Right atrium auricular region (tissue), 2 donors: ENCODE data around the gene TRHDE. TPM values are rescaled to one million over a fixed set of nuclear protein-coding genes. Genes with fewer than 3 reads are reported as not detected.

Source experiments
- DNase-seq: peaks from one replicate; pipeline ENCODE4 v3.0.0-alpha.2; 2019; ENCODE audit warnings: low spot score
- H3K27ac ChIP-seq, 2 donors: fragments of 200-600 bp; sonication (generic); 1 replicate in 1 of 2; 2 replicates in 1 of 2; pipeline ENCODE4 v1.5.1; 2016 to 2019
- H3K27me3 ChIP-seq, 2 donors: fragments of 200-600 bp; sonication (generic); one replicate each; pipeline versions ENCODE4 v1.5.1 to v1.6.0; 2017 to 2019
- H3K36me3 ChIP-seq: fragments of 200-600 bp; sonication (generic); one replicate; pipeline ENCODE4 v1.5.1; 2016
- H3K4me1 ChIP-seq, 2 donors: fragments of 200-600 bp; sonication (generic); one replicate each; pipeline versions ENCODE4 v1.5.1 to v1.6.0; 2017 to 2019
- H3K4me3 ChIP-seq, 2 donors: fragments of 200-600 bp; sonication (generic); 1 replicate in 1 of 2; 2 replicates in 1 of 2; pipeline ENCODE4 v1.5.1; 2017 to 2019; ENCODE audit warnings: mild to moderate bottlenecking in 1 of 2, moderate library complexity in 1 of 2
- H3K9me3 ChIP-seq, 2 donors: fragments of 200-600 bp; sonication (generic); one replicate each; pipeline ENCODE4 v1.5.1; 2019
- CTCF ChIP-seq, 2 donors: fragments of 200-600 bp; sonication (generic); IDR thresholded peaks; one replicate each; pipeline ENCODE4 v1.5.1; 2019; ENCODE audit warnings: antibody characterized with exemption in 2 of 2
- total RNA-seq, 2 donors: library from RNA; depleted of rRNA; stranded (reverse); fragments of >200 nt; gene quantifications; one replicate each; pipeline ENCODE4 v1.1.0, GENCODE V29; 2016

TRHDE gene
- total RNA-seq, 2 donors from 2014 or later: 0.37 to 3.4 TPM

GRCh38 chr12:72442217-72442616, 170.0 kb downstream of the TRHDE start:
- TF ChIP-seq CTCF (IDR thresholded peaks at IDR 0.05): no peak

GRCh38 chr12:72444125-72444524, 172.0 kb downstream of the TRHDE start:
- peaks cover 0 to under 1% of the 10 kb centered on the region in 2 donors for H3K9me3 ChIP-seq
- no peaks in the 10 kb centered on the region for H3K4me1 ChIP-seq
- H3K36me3 ChIP-seq: no peaks in the 10 kb centered on the region
- no peak overlapping the region for H3K27ac ChIP-seq
- no peak for TF ChIP-seq CTCF (IDR thresholded peaks at IDR 0.05)
- H3K27me3 ChIP-seq: no peaks in the 10 kb centered on the region
- no peak overlapping the region for H3K4me3 ChIP-seq
- no peak for DNase-seq

More at GRCh38 chr12:72442217-72442616, 170.0 kb downstream of the TRHDE start:
- DNase-seq: no peak
- no peaks in the 10 kb centered on the region for H3K27me3 ChIP-seq
- no peak overlapping the region for H3K4me3 ChIP-seq
- H3K27ac ChIP-seq: no peak overlapping the region
- H3K36me3 ChIP-seq: no peaks in the 10 kb centered on the region
- H3K4me1 ChIP-seq: no peaks in the 10 kb centered on the region
- H3K9me3 ChIP-seq: peaks cover 0 to 5% of the 10 kb centered on the region in 2 donors

GRCh38 chr12:72444566-72444965, 172.4 kb downstream of the TRHDE start:
- Histone ChIP-seq H3K36me3 (no peaks in the 10 kb centered on the region), H3K4me3 (no peak overlapping the region), H3K4me1 (no peaks in the 10 kb centered on the region), H3K27me3 (no peaks in the 10 kb centered on the region), H3K27ac (no peak overlapping the region), H3K9me3 (no peaks in the 10 kb centered on the region)
- no peak for TF ChIP-seq CTCF (IDR thresholded peaks at IDR 0.05)
- DNase-seq: no peak

- DNase-seq: no peak
- Histone ChIP-seq H3K4me1 (no peaks in the 10 kb centered on the region), H3K36me3 (no peaks in the 10 kb centered on the region), H3K4me3 (no peak overlapping the region), H3K9me3 (peaks cover 0 to 1% of the 10 kb centered on the region in 2 donors), H3K27ac (no peak overlapping the region), H3K27me3 (no peaks in the 10 kb centered on the region)
- TF ChIP-seq CTCF (IDR thresholded peaks at IDR 0.05): no peak
Measured at GRCh38 chr12:72448089-72448488, 175.9 kb downstream of the TRHDE start.

GRCh38 chr12:72448805-72449204, 176.6 kb downstream of the TRHDE start:
- Histone ChIP-seq H3K27ac (no peak overlapping the region), H3K36me3 (no peaks in the 10 kb centered on the region), H3K4me1 (no peaks in the 10 kb centered on the region), H3K4me3 (no peak overlapping the region), H3K9me3 (peaks cover 0 to 8% of the 10 kb centered on the region in 2 donors), H3K27me3 (no peaks in the 10 kb centered on the region)
- TF ChIP-seq CTCF (IDR thresholded peaks at IDR 0.05): no peak
- no peak for DNase-seq

GRCh38 chr12:72453066-72453465, 180.9 kb downstream of the TRHDE start:
- no peak overlapping the region for H3K27ac ChIP-seq
- TF ChIP-seq CTCF (IDR thresholded peaks at IDR 0.05): no peak
- no peaks in the 10 kb centered on the region for H3K27me3 ChIP-seq
- H3K4me3 ChIP-seq: no peak overlapping the region
- no peaks in the 10 kb centered on the region for H3K36me3 ChIP-seq
- DNase-seq: no peak
- peaks cover 0 to 10% of the 10 kb centered on the region in 2 donors for H3K9me3 ChIP-seq
- H3K4me1 ChIP-seq: no peaks in the 10 kb centered on the region
